Lower leg skin (tissue), 3 donors: Measurements from ENCODE around the gene SEMA6B.

Source experiments
- POLR2A ChIP-seq, 2 donors: fragments of 450-650 bp; IDR thresholded peaks; one replicate each; pipeline ENCODE4 v1.6.1; 2016 to 2017; ENCODE audit warnings: antibody characterized with exemption in 2 of 2, mild to moderate bottlenecking in 1 of 2, moderate library complexity in 1 of 2
- TF ChIP-seq, protein P1 (sequence below), 3 donors: fragments of 450-650 bp; IDR thresholded peaks; one replicate each; pipeline ENCODE4 v1.5.1; 2016; ENCODE audit warnings: antibody characterized with exemption in 3 of 3, mild to moderate bottlenecking in 3 of 3, moderate library complexity in 2 of 3

DNA sequence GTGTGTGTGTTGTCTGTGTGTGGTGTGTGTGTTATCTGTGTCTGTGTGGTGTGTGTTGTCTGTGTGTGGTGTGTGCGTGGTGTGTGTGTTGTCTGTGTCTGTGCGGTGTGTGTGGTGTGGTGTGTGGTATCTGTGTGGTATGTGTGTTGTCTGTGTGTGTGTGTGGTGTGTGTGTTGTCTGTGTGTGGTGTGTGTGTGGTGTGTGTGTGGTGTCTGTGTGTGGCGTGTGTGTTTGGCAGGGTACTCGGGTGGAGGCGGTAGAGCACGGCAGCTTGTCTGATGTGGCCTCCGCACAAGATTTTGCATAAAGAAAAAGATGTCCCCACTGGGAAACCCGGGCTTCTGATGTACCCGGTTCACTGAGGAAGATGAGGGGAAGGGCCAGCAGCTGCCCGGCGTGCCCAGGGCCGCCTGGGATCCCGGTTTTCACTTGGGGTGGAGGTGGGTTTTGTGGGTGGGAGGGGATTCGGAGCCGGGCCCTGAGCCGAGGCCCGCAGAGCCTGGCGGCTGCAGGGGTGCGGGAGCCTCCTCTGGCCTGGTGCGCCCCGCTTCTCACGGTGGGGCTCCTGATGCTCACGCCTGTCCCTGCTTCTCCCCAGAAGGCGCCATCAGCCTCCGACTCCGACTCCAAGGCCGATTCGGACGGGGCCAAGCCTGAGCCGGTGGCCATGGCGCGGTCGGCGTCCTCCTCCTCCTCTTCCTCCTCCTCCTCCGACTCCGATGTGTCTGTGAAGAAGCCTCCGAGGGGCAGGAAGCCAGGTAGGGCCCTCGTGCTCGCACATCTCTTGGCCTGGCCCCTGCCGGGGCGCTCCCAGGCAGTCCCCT is 66.2 kb downstream of the SEMA6B start:
- TF ChIP-seq, protein P1, sequence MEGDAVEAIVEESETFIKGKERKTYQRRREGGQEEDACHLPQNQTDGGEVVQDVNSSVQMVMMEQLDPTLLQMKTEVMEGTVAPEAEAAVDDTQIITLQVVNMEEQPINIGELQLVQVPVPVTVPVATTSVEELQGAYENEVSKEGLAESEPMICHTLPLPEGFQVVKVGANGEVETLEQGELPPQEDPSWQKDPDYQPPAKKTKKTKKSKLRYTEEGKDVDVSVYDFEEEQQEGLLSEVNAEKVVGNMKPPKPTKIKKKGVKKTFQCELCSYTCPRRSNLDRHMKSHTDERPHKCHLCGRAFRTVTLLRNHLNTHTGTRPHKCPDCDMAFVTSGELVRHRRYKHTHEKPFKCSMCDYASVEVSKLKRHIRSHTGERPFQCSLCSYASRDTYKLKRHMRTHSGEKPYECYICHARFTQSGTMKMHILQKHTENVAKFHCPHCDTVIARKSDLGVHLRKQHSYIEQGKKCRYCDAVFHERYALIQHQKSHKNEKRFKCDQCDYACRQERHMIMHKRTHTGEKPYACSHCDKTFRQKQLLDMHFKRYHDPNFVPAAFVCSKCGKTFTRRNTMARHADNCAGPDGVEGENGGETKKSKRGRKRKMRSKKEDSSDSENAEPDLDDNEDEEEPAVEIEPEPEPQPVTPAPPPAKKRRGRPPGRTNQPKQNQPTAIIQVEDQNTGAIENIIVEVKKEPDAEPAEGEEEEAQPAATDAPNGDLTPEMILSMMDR (IDR thresholded peaks at IDR 0.05): no peak
- no peak for TF ChIP-seq POLR2A (IDR thresholded peaks at IDR 0.05)
